Neutrophil (primary cell): ENCODE results near the gene KRAS.

ENCODE experiments used
- H3K27ac ChIP-seq: fragments of 200-600 bp; sonication (generic); 2 replicates; pipeline ENCODE4 v1.5.1; 2016; ENCODE audit warnings: mild to moderate bottlenecking, moderate library complexity
- H3K27me3 ChIP-seq: fragments of 200-600 bp; sonication (generic); 2 replicates; pipeline ENCODE4 v1.6.0; 2016; ENCODE audit warnings: mild to moderate bottlenecking
- H3K36me3 ChIP-seq: fragments of 200-600 bp; sonication (generic); 2 replicates; pipeline ENCODE4 v1.5.1; 2017
- H3K4me1 ChIP-seq, 2 experiments: fragments of 200-600 bp in 1 of 2; sonication (generic) in 1 of 2; 1 replicate in 1 of 2; 2 replicates in 1 of 2; pipeline versions ENCODE4 v1.5.1 to v1.6.1; 2013 to 2016; ENCODE audit warnings: low read depth in 1 of 2, low read length in 1 of 2, mild to moderate bottlenecking in 1 of 2, moderate library complexity in 1 of 2; ENCODE audit not compliant: control insufficient read depth in 1 of 2, insufficient read depth in 1 of 2
- H3K4me3 ChIP-seq, 2 experiments: fragments of 200-600 bp in 1 of 2; sonication (generic) in 1 of 2; 1 replicate in 1 of 2; 2 replicates in 1 of 2; pipeline ENCODE4 v1.5.1; 2013 to 2016; ENCODE audit warnings: low read depth in 1 of 2, low read length in 1 of 2, mild to moderate bottlenecking in 1 of 2, moderate library complexity in 1 of 2
- H3K9me3 ChIP-seq: fragments of 200-600 bp; sonication (generic); 2 replicates; pipeline ENCODE4 v1.5.1; 2016
- TF ChIP-seq, protein P1 (sequence below): fragments of 200-600 bp; sonication (generic); IDR thresholded peaks from 2 replicates; pipeline ENCODE4 v1.5.1; 2016; ENCODE audit warnings: antibody characterized with exemption

Gene KRAS

GRCh38 chr12:25162866-25163265, 87.9 kb downstream of the KRAS start:
- Histone ChIP-seq H3K36me3 (no peaks in the 10 kb centered on the region), H3K9me3 (no peaks in the 10 kb centered on the region), H3K27ac (no peak overlapping the region), H3K27me3 (no peaks in the 10 kb centered on the region), H3K4me3 (no peak overlapping the region), H3K4me1 (no peaks in the 10 kb centered on the region)
- TF ChIP-seq, protein P1, sequence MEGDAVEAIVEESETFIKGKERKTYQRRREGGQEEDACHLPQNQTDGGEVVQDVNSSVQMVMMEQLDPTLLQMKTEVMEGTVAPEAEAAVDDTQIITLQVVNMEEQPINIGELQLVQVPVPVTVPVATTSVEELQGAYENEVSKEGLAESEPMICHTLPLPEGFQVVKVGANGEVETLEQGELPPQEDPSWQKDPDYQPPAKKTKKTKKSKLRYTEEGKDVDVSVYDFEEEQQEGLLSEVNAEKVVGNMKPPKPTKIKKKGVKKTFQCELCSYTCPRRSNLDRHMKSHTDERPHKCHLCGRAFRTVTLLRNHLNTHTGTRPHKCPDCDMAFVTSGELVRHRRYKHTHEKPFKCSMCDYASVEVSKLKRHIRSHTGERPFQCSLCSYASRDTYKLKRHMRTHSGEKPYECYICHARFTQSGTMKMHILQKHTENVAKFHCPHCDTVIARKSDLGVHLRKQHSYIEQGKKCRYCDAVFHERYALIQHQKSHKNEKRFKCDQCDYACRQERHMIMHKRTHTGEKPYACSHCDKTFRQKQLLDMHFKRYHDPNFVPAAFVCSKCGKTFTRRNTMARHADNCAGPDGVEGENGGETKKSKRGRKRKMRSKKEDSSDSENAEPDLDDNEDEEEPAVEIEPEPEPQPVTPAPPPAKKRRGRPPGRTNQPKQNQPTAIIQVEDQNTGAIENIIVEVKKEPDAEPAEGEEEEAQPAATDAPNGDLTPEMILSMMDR, result no peak

DNA sequence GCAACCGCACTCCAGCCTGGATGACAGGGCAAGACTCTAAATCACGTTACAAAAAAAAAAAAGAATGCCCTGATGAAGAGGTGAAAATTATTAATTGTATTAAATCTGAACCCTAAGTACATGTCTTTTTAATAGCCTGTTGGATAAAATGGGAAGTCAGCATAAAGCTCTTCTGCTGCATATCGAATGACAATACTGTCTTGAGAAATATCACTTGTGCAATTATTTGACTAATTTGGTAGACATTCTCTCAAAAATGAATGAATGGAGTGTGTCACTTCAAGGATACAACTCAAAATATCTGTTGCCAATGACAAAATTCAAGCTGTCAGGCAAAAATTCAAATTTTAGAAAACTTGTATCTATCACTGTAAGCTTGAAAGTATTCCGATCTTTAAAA, 94.7 kb downstream of the KRAS start:
- H3K27me3 ChIP-seq, result no peaks in the 10 kb centered on the region
- TF ChIP-seq, protein P1, result no peak
- no peak overlapping the region for H3K27ac ChIP-seq
- H3K36me3 ChIP-seq, result no peaks in the 10 kb centered on the region
- no peaks in the 10 kb centered on the region for H3K9me3 ChIP-seq
- peaks cover 3 to 4% of the 10 kb centered on the region in 2 experiments for H3K4me1 ChIP-seq
- no peak overlapping the region for H3K4me3 ChIP-seq

- TF ChIP-seq, protein P1, result peak; percentile 44
- Histone ChIP-seq H3K9me3 (no peaks in the 10 kb centered on the region), H3K36me3 (no peaks in the 10 kb centered on the region), H3K27ac (no peak overlapping the region), H3K27me3 (no peaks in the 10 kb centered on the region), H3K4me3 (no peak overlapping the region), H3K4me1 (peaks cover 3 to 4% of the 10 kb centered on the region in 2 experiments)
Measured at GRCh38 chr12:25155022-25155576, 95.6 kb downstream of the KRAS start.
